DND-41 (cell line): ENCODE measurements around the gene ASF1B.
"Not testable (repeated sequence)": the region's sequence is repeated elsewhere in the genome, so short reads cannot be mapped to it uniquely, and the experiment has no call there.

Source experiments
- ATAC-seq: fragments of 200-7000 bp; cut with Tn5 transposase; 3 replicates; pipeline ENCODE4 v1.9.1; 2021; ENCODE audit warnings: low read depth; ENCODE audit not compliant: insufficient read depth
- DNase-seq: peaks from one replicate; pipeline ENCODE4 v3.0.0-alpha.2; 2020
- H2AFZ ChIP-seq: 2 replicates; pipeline ENCODE4 v1.6.0; 2012; ENCODE audit warnings: low read depth, low read length
- H3K27ac ChIP-seq: 2 replicates; pipeline ENCODE4 v1.5.1; 2012; ENCODE audit warnings: low read length, inconsistent platforms
- H3K27me3 ChIP-seq: fragments of 200-600 bp; sonication (generic); 2 replicates; pipeline ENCODE4 v1.6.0; 2012; ENCODE audit warnings: low read length, mild to moderate bottlenecking, inconsistent platforms; ENCODE audit not compliant: insufficient read depth, poor library complexity
- H3K36me3 ChIP-seq: 2 replicates; pipeline ENCODE4 v1.5.1; 2012; ENCODE audit warnings: low read length, inconsistent platforms; ENCODE audit not compliant: insufficient read depth
- H3K4me1 ChIP-seq: 2 replicates; pipeline ENCODE4 v1.5.1; 2012; ENCODE audit warnings: mild to moderate bottlenecking, low read length; ENCODE audit not compliant: insufficient read depth
- H3K4me2 ChIP-seq: 2 replicates; pipeline ENCODE4 v1.6.0; 2012; ENCODE audit warnings: mild to moderate bottlenecking, moderate library complexity, low read length, inconsistent platforms; ENCODE audit not compliant: insufficient read depth
- H3K4me3 ChIP-seq, 2 experiments: fragments of 200-600 bp in 1 of 2; shearing (Covaris generic) in 1 of 2; 2 replicates each; pipeline ENCODE4 v1.5.1; 2012 to 2016; ENCODE audit warnings: inconsistent platforms in 2 of 2, low read length in 2 of 2, mild to moderate bottlenecking in 2 of 2, low read depth in 1 of 2, moderate library complexity in 1 of 2
- H3K79me2 ChIP-seq: 2 replicates; pipeline ENCODE4 v1.6.0; 2012; ENCODE audit warnings: low read length, inconsistent platforms; ENCODE audit not compliant: insufficient read depth
- H3K9ac ChIP-seq: 2 replicates; pipeline ENCODE4 v1.6.0; 2012; ENCODE audit warnings: low read depth, mild to moderate bottlenecking, inconsistent platforms, low read length, moderate library complexity
- H3K9me3 ChIP-seq: 2 replicates; pipeline ENCODE4 v1.5.1; 2012; ENCODE audit warnings: low read length, moderate library complexity, mild to moderate bottlenecking, inconsistent platforms; ENCODE audit not compliant: insufficient read depth, severe bottlenecking
- H4K20me1 ChIP-seq: 2 replicates; pipeline ENCODE4 v1.6.0; 2012; ENCODE audit warnings: low read length; ENCODE audit not compliant: insufficient read depth
- EZH2 ChIP-seq: IDR thresholded peaks from 3 replicates; pipeline ENCODE4 v1.6.1; 2012; ENCODE audit warnings: borderline replicate concordance, low read depth, mild to moderate bottlenecking, moderate library complexity, low read length, inconsistent platforms; ENCODE audit not compliant: severe bottlenecking
- TF ChIP-seq, protein P1 (sequence below): IDR thresholded peaks from 2 replicates; pipeline ENCODE4 v1.5.1; 2012; ENCODE audit warnings: borderline replicate concordance, low read length, moderate library complexity, mild to moderate bottlenecking; ENCODE audit not compliant: poor library complexity, severe bottlenecking; ENCODE audit errors: extremely low read depth

The ASF1B gene

DNA sequence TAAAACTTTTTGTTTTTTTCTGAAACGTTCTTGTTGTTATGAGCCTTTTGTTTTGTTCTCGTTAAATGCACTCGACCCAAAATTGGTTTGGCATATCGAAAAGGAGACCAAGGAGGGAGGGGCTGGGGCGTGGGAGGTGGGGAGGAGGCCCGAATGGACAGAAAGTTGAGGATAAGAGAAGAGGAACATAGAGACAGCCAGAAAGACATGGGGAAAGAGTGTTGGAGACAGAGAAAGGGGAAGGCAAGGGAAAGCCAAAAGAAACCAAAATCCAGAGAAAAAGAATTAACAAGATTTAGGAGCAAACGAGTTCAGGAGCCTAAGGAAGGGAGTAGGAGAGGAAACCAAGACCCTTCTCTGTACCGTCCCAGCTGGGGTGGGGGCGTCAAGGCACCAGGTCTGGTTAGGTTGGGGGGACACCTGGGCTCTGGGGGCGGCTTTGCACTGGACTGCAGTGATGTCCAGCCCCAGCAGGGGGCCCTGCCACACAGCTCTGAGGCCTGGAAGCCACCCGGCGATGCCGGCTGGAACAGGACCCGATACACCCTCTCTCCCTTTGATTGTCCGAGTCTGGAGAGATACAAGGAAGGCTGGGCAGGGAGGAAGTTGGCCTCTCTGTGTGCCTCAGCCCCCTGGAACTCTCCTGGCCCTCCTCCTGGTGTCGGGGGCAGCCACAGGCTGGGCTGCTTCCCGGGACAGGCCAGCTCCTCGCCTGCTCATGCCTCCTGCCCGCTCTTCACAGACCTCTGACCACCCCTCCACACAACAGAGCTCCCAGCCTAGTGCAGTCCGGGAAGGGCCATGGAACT is 11.6 kb upstream of the ASF1B start:
- Histone ChIP-seq H3K9me3 (no peaks in the 10 kb centered on the region), H3K36me3 (peaks cover 21% of the 10 kb centered on the region), H3K27me3 (no peaks in the 10 kb centered on the region), H3K4me3 (no peak overlapping the region), H3K9ac (no peak overlapping the region), H3K27ac (no peak overlapping the region), H4K20me1 (peaks cover 49% of the 10 kb centered on the region), H2AFZ (no peak overlapping the region), H3K4me2 (no peak overlapping the region), H3K79me2 (peaks cover 57% of the 10 kb centered on the region), H3K4me1 (no peaks in the 10 kb centered on the region)
- DNase-seq (no peak), ATAC-seq (peak; percentile 45; the same call in 1 of the 3 replicates)
- TF ChIP-seq, protein P1, sequence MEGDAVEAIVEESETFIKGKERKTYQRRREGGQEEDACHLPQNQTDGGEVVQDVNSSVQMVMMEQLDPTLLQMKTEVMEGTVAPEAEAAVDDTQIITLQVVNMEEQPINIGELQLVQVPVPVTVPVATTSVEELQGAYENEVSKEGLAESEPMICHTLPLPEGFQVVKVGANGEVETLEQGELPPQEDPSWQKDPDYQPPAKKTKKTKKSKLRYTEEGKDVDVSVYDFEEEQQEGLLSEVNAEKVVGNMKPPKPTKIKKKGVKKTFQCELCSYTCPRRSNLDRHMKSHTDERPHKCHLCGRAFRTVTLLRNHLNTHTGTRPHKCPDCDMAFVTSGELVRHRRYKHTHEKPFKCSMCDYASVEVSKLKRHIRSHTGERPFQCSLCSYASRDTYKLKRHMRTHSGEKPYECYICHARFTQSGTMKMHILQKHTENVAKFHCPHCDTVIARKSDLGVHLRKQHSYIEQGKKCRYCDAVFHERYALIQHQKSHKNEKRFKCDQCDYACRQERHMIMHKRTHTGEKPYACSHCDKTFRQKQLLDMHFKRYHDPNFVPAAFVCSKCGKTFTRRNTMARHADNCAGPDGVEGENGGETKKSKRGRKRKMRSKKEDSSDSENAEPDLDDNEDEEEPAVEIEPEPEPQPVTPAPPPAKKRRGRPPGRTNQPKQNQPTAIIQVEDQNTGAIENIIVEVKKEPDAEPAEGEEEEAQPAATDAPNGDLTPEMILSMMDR = peak; percentile 47
- TF ChIP-seq EZH2 = no peak

DNA sequence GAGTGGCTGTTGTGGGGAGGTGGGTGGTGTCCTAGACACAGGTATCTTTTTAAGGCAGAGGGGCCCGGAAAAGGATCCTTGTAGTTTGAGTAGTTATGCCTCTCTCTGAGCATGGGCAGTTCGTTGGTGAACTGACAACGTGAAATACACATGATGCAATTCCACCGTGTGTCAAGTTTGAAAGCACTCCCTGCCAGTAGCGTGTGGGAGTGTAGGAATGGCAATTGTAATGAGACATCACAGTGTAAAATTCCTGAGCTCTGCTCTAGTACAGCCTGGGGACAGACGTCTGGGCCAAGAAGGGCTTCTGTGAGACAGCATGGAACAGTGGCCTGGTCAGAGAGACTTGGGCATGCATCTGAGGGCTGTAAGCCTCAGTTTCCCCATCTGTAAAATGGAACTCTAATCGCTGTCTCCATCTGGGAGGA is 10.4 kb upstream of the ASF1B start:
- Histone ChIP-seq H3K27ac (no peak overlapping the region), H3K4me2 (no peak overlapping the region), H3K9ac (no peak overlapping the region), H3K27me3 (no peaks in the 10 kb centered on the region), H3K4me1 (no peaks in the 10 kb centered on the region), H3K4me3 (no peak overlapping the region), H3K79me2 (peaks cover 63% of the 10 kb centered on the region), H3K9me3 (no peaks in the 10 kb centered on the region), H4K20me1 (peaks cover 41% of the 10 kb centered on the region), H2AFZ (no peak overlapping the region), H3K36me3 (peaks cover 11% of the 10 kb centered on the region)
- no peak for ATAC-seq
- no peak for DNase-seq
- TF ChIP-seq, protein P1 = no peak
- no peak for TF ChIP-seq EZH2

DNA sequence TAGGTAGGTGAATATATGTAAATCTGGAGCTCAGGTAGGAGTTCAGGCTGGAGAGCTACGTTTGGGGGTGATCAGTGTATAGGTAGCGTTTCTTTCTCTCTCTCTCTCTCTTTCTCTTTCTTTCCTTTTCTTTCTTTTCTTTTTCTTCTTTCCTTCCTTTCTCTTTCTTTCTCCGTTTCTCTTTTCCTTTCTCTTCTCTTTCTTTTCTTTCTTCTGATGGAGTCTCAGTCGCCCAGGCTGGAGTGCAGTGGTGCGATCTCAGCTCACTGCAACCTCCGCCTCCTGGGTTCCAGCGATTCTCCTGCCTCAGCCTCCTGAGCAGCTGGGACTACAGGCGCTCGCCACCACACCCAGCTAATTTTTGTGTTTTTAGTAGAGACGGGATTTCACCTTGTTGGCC is 9.8 kb upstream of the ASF1B start:
- not testable (repeated sequence) for H3K27ac ChIP-seq, H3K27me3 ChIP-seq, H2AFZ ChIP-seq, H3K9ac ChIP-seq, DNase-seq, H3K4me1 ChIP-seq, ATAC-seq, H3K36me3 ChIP-seq, H3K4me3 ChIP-seq, H3K4me2 ChIP-seq, H3K9me3 ChIP-seq
- Histone ChIP-seq H3K79me2 (peaks cover 65% of the 10 kb centered on the region), H4K20me1 (peaks cover 39% of the 10 kb centered on the region)

DNA sequence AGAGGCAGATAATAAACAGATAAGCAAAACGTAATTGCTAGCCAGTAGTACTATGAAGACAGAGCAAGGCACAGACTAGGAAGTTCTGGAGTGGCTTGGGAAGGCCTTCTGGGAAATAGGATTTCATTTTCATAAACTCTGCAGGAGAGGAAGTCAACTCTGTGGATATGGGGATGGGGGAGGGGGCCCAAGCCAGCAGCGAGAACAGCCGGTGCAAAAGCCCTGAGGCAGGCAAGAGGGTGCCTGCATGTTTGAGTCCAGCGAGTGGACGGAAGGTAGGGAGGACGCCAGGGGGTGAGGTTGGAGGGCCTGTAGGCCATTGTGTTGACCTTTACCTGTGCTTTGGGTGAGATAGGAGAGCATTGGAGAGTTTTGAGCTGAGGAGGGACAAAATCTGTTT is 9.0 kb upstream of the ASF1B start:
- Histone ChIP-seq H4K20me1 (peaks cover 34% of the 10 kb centered on the region), H3K9me3 (no peaks in the 10 kb centered on the region), H2AFZ (no peak overlapping the region), H3K4me1 (no peaks in the 10 kb centered on the region), H3K27ac (no peak overlapping the region), H3K4me3 (no peak overlapping the region), H3K36me3 (no peaks in the 10 kb centered on the region; the same call in 1 of the 2 replicates), H3K27me3 (no peaks in the 10 kb centered on the region), H3K9ac (no peak overlapping the region), H3K4me2 (no peak overlapping the region), H3K79me2 (peaks cover 66% of the 10 kb centered on the region)
- ATAC-seq = no peak
- DNase-seq = no peak
- no peak for TF ChIP-seq EZH2
- TF ChIP-seq, protein P1 = no peak
